ENCODE results near the gene LAMA4.

The LAMA4 gene

GRCh38 chr6:112150363-112150762, 104.0 kb downstream of the LAMA4 start:
- peak; percentile 68 for DNase-seq (ENCODE audit: low read depth)
- TF ChIP-seq, protein P1, sequence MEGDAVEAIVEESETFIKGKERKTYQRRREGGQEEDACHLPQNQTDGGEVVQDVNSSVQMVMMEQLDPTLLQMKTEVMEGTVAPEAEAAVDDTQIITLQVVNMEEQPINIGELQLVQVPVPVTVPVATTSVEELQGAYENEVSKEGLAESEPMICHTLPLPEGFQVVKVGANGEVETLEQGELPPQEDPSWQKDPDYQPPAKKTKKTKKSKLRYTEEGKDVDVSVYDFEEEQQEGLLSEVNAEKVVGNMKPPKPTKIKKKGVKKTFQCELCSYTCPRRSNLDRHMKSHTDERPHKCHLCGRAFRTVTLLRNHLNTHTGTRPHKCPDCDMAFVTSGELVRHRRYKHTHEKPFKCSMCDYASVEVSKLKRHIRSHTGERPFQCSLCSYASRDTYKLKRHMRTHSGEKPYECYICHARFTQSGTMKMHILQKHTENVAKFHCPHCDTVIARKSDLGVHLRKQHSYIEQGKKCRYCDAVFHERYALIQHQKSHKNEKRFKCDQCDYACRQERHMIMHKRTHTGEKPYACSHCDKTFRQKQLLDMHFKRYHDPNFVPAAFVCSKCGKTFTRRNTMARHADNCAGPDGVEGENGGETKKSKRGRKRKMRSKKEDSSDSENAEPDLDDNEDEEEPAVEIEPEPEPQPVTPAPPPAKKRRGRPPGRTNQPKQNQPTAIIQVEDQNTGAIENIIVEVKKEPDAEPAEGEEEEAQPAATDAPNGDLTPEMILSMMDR (conservative IDR thresholded peaks at IDR 0.05; ENCODE audit: low read length), result peak; percentile 28
- no peak overlapping the region for H3K4me3 ChIP-seq (ENCODE audit: low read length)

DNA sequence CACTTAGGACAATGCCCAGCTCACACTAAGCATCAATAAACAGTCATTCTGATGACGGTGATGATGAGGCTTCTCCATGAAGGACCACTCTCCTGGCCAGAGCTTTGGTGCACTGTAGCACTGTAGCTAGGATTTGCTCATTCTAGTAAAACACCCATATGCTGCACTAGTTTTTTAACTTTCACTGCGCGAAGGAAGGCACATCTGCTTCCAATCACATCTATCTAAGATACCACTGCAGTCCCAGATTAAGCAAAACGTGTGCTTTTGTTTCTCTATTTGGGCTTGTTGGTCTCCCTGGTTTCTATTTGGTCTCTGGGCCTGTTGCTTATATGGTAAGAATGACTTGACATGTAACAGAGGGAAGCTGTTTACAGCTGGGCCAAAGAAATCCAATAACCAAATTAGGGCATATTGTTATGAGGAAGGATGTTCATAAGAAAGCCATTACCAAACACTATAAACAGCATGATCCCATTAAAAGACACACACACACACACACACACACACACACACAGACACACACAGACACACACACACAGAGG, 104.6 kb downstream of the LAMA4 start:
- no peak overlapping the region for H3K4me3 ChIP-seq (ENCODE audit: low read length)
- peak; percentile 98 for DNase-seq (ENCODE audit: low read depth)
- TF ChIP-seq, protein P1 (conservative IDR thresholded peaks at IDR 0.05; ENCODE audit: low read length), result no peak

- H3K4me3 ChIP-seq (ENCODE audit: low read length), result no peak overlapping the region
- TF ChIP-seq, protein P1 (conservative IDR thresholded peaks at IDR 0.05; ENCODE audit: low read length), result no peak
- no peak for DNase-seq (ENCODE audit: low read depth)
These were observed 105.1 kb downstream of the LAMA4 start for GRCh38 chr6:112149236-112149635.

GRCh38 chr6:112148103-112148502, 106.3 kb downstream of the LAMA4 start:
- DNase-seq (ENCODE audit: low read depth), result no peak
- TF ChIP-seq, protein P1 (conservative IDR thresholded peaks at IDR 0.05; ENCODE audit: low read length), result no peak
- no peak overlapping the region for H3K4me3 ChIP-seq (ENCODE audit: low read length)

GRCh38 chr6:112145080-112145573, 109.2 kb downstream of the LAMA4 start:
- H3K4me3 ChIP-seq (ENCODE audit: low read length), result no peak overlapping the region
- TF ChIP-seq, protein P1 (conservative IDR thresholded peaks at IDR 0.05; ENCODE audit: low read length), result no peak
- DNase-seq (ENCODE audit: low read depth), result no peak

DNA sequence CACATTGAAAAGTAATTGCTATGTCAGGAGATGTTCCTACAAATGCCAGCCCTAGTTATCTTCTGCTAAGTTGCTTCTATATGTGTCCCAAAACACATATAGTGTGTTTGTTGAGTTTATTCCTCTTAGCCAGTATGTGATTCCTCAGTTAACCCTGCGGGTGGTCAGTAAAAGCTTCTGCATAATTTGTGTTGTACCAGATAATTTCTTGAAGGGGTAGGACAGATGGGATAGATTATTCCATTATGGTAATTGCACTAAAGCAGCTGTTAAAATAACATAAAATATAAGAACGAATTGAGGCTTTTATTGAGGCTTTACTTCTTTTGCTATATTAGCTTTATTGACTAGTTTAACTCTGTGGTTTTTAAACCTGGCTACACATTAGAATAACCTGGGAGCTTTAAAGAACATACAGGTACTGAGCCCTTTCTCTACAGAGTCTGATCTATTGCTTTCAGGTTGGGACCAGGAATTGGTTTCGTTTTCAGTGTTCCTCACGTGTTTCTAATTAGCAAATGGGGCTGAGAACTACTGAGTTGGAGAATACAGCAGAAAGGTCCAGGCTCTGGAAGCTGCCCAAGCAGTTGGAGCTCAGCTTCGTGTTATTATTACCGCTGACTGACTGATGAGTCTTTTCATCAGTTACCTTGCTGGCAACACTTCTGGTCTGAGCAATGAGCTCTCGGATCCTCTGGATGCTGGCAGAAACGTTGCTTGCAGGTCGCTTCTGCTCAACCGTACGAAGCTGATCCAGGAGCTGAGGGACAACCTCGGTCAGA, 110.0 kb downstream of the LAMA4 start:
- TF ChIP-seq, protein P1 (conservative IDR thresholded peaks at IDR 0.05; ENCODE audit: low read length), result no peak
- no peak overlapping the region for H3K4me3 ChIP-seq (ENCODE audit: low read length)
- peak; percentile 62 for DNase-seq (ENCODE audit: low read depth)

GRCh38 chr6:112141707-112142106, 112.7 kb downstream of the LAMA4 start:
- DNase-seq (ENCODE audit: low read depth), result no peak
- H3K4me3 ChIP-seq (ENCODE audit: low read length), result no peak overlapping the region
- TF ChIP-seq, protein P1 (conservative IDR thresholded peaks at IDR 0.05; ENCODE audit: low read length), result no peak

All from AG10803 (cell line).